Brain pericyte (primary cell): ENCODE data around the gene CPLX4.

Experiments used
- DNase-seq: peaks from one replicate; pipeline ENCODE4 v3.0.0-alpha.2; 2012; ENCODE audit warnings: low read depth, low spot score

Gene CPLX4, protein sequence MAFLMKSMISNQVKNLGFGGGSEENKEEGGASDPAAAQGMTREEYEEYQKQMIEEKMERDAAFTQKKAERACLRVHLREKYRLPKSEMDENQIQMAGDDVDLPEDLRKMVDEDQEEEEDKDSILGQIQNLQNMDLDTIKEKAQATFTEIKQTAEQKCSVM

DNA sequence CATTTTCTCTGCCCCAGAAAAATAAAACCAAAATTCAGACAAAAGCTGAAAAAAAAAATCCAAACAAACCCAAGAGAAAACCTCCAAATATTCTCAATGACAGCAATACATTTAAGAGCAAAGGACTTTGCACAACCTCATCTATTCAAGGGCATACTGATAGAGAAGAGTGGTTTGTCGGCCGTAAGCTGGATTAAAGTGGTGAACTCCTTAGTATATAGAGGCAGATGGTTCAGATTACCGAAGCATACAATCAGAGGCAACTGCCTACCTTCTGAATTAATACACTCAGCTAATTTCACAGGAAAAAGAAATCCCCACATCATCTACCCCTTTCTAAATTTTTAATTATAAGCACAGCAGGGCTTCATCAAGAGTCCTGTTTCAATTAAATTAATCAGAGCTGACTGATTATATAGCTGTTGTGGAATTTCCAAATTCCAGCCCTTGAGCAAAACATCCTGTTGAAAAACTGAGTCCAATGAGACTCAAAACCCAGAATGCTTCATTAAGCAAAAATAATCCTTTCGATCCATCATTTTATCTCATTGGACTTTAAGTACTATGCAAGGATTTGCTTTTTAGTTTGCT lies at the start of gene CPLX4:
Gene CPLX4 (minus strand): TSS at position 190 of the 591 bp plus-strand sequence. CDS start 187 bp downstream, at position 3.
- DNase-seq = no peak

DNA sequence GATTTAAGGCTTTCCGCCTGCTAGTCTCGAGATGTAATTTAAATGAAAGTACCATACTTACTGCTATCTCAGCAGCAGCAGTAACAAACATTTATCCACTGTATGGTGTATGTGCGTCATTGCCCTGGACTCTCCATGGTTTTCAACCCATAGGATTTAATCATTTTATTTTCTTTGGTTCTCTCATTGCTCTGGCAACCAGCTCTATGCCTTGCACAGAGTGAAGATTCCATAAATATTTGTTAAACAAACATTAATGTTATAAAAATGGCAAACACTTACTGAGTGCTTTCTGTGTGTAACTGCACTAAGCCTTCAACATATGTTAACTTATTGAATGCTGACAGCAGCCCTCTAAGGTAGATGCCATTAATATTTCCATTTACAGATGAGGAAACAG lies 41.9 kb upstream of the CPLX4 start:
- no peak for DNase-seq

DNA sequence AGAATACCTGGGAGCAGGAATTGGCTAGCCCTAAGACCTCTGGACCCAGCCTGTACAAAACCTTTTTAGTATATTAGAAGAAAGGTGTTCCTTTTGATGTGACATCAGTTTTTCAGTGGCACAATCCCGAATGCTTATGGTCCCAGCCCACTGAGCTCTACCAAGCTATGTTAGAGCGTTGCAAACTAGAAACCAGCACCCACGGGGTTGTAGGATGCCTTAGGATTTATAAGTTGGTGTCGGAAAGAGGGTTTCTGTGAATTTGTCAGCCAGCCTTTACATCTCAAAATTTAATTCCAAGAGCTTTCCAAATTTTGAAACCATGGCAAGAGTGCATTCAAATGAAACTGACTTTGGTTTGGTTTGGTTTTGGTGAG lies 41.1 kb upstream of the CPLX4 start:
- no peak for DNase-seq

DNA sequence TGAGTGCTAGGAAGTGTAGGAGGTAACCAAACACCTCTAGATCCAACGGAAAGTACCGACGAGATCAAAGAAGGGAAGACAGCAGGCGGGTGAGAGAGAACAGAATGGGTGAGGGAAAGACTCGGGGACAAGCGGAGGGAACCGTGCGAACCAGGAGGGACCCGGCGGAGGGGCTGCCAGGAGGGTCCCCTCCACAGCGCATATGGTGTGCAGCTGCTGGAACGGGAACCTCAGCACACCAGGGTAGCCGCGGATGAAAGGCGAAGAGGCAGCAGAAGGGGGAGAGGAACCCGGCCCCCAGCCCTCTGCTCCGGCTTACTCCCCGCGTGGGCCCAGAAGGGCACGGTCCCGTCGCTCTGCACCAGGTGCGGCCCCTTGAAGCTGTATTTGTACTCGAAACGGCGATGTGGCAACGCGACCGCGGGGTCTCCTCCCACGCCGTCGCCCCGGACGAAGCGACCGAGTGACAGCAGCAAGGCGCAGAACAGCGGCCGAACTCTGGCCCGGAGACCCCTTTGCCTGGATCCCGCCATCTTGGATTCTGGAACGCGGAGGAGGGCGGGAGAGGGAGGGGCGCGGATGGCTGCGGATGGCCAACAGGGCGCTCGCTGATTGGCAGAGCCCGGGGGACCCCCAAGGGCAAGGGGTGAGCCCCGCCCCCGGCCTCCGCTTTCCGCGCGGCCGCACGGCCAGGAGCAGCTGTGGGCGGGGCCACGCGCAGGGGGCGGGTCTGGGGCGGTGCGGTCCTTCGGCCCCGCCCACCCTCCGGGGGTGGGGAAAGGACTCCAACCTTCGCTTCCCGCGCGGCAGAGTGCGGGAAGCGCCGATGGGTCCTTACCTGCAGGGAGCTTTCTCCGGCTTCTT lies 40.5 kb upstream of the CPLX4 start, which contains the start of gene LMAN1:
Gene LMAN1 (minus strand): TSS at position 554 of the 864 bp plus-strand sequence. CDS start 21 bp downstream, at position 533.
- peak; percentile 78 for DNase-seq

DNA sequence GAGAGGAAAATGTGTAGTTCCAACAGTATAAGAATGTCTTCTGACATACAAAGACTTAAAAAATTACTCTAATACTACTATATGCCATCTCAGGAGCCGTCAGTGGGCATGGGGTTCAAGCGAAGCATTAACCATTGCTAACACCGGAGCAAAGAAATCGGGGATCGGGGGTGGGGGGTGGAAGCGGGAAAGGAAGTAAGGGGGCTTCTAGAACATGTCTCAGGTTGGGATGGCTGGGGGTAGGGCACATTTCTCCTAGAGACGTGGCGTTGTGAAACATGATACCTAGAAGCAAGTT lies 39.9 kb upstream of the CPLX4 start:
- DNase-seq = no peak

DNA sequence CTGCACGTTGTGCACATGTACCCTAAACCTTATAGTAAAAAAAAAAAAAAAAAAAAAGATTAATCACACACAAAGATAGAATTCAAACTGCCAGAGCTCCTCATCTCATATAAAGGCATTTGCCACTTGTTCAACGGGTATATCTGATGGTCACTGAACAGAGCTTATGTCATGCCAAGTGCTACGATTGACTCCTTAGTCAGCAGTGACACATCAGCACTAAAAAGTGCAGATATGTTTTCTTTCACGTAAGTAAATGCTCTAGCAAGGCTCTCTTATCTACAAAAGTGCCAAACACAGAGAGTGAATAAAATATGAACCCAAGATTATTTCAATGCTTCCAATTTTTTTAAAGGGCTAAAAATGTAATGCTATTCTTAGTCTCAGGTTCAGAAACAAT lies 39.5 kb upstream of the CPLX4 start:
- DNase-seq = no peak

DNA sequence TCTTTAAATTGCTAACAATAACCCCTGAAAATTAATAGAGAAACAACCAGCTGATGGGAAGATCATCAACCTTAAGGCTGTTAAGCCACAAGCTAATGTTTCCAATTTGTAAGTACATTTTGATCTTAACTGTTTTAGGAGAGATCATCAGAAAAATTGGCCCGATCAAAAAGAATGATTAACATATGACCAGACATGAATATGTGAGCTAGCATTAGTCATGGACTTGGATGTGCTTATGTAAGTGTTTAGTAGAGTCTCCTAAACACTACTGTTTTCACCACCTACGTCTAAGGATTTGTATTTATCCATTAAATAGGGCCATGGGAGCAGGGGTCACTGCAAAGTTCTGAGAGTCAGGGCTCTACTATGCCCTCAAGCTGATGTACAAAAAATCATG lies 36.3 kb upstream of the CPLX4 start:
- DNase-seq = no peak

DNA sequence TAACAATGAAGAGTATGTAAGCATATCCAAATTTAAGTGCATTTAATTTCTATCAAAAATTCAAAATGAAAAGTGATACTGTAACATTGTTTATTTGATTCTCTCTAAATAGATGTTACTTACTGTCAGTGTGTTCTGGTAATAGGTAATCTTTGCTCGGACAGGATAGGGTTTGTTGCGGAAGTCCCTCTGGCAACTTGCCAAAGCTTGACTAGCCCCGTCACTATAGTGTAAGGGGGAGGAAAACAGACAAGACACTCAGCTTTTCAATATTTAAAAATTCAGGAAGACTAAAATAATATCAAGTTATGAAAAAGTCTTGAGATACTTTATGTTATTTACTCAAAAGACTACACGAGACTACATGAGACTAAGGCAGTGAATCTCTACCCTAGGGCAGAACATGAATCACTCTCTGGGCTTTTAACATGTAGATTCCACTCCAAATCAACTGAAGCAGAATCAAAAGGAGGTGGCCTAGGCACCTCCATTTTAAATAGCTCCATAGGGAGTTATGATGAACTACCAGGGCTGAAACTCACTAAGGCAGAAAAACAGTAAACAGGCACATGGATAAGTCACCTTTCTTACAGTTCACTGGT lies 34.7 kb upstream of the CPLX4 start:
- DNase-seq = no peak

DNA sequence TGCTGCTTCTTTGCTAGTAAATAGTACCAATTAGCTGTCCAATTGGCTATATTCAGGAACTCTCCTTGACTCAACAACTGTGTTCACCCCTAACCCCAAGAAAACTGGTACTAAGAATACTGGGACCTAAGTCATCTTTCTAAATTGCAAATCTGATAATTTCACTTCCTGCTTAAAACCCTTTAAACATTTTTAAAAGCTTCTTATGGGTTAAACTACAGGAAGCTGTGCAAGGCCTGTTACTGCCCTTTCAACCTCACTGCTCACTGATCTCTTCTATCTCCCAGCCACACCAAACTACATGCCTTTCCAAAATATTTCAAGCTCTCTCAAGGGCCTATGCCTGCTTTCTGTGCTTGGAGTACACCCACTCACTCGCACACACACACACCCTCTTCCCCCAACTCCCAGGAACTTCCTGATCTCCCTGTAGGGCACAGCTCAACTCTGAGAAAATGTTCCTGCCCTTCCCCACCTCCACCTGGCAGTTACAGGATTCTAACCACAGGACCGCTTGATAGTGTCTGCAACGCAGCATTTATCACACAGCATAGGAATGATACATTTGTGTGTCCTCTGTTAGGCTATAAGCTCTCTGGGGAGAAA lies 33.9 kb upstream of the CPLX4 start:
- no peak for DNase-seq

DNA sequence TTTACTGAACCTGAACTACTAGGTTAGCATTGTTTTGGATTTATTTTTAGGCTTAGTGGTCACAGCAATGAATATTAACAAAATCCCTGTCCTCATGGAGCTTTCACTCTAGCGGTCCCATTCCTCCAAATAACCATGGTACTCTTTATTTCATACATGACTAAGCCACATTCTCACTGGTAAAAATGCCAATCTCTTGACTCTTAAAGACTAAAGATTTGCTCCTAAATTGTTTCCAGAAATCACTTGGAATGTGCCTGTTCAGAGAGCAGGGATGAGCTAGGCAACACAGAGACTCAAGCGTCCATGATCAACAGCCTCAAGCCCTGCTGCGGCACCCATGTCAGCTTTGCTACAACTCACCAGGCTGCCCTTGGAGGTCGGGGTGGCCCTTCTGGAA lies 27.1 kb upstream of the CPLX4 start:
- DNase-seq = no peak

DNA sequence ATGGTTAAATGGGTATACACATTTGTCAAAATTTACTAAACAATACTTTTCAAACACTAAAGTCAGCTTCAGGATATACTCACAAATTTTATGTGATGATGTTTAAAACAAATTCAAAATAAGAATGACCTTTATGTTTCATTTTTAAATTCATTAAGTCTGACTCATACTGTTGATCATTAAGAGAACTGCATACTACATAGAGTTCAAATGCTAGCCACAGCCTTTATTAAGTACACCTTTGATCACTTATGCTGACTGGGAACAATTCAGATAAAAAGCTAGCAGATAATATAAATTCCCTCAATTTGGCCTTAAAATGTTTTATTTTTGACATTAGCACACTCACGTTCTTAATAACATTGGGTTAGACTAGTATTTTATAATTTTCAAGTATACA lies 26.5 kb upstream of the CPLX4 start:
- DNase-seq = no peak

DNA sequence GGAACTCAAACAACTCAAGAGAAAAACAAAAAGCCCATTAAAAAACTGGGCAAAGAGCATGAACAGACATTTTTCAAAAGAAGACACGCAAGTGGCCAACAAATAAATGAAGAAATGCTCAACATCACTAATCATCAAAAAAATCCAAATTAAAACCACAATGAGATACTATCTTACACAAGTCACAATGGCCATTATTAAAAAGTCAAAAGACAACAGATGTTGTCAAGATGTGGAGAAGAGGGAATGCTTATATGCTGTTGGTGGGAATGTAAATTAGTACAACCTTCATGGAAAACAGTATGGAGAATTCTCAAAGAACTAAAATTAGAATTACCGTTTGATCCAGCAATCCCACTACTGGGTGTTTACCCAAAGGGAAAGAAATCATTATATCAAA lies 25.5 kb upstream of the CPLX4 start:
- no peak for DNase-seq

DNA sequence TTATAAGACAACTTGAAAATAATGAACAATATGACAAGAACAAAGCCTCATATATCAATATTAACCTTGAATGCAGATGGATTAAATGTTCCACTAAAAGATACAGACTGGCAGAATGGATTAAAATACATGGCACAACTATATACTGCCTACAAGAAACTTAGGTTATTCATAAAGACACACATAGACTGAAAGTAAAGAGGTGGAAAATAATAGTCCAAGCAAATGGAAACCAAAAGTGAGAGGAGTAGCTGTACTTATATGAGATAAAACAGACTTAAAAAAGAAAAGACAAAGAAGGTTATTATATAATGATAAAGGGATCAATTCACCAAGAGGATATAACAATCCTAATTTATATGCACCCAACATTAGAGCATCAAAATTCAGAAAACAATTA lies 22.4 kb upstream of the CPLX4 start:
- DNase-seq = no peak

DNA sequence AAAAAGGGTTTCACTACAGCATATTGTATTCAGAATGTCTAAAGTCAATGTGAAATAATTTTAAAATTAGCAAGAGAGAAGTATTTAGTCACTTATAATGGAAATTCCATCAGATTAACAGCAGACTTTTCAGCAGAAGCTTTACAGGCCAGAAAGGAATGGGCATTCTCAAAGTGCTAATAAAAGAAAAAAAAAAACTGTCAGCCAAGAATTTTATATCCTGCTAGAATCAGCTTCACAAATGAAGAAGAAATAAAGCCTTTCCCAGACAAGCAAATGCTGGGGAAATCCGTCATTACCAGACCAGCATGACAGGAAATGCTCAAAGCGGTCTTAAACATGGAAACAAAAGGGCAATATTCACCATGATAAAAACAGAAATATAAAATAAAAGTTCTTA lies 21.9 kb upstream of the CPLX4 start:
- no peak for DNase-seq

DNA sequence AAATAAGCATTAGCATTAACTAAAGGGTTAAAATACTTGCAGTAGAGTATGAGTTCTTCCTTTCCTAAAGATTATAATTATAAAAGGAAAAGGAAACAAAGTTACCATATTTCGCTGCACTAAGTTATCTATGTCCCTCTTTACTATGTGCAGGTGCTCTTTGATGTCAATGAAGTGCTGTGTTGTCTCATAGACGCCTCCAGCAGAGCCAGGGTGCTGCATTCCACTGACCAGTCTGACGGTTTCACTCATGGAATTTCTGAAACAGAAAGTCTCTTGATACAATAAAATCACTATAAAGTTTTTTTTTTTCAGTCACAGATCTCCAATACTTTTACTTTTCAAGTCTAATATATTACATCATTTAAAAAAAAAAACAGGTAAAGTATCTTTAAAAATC lies 14.5 kb upstream of the CPLX4 start:
- DNase-seq = no peak

DNA sequence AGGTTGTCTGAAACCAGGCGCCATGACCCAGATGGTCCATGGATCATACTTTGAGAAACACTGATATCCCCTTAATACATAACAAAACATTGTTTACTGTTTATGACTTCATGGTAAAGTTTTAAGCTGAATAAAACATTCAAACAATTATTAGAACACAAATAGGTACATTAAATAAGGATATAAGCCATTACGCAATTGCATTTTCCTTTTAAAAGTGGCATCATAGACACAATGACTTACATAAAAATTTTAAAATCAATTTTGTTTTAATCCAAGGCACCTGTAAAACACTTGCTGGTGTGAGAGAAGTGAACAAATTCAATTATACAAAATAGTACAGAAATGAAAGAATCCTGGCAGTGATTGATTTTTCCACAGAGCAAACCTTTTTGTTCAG lies 10.2 kb upstream of the CPLX4 start:
- no peak for DNase-seq

DNA sequence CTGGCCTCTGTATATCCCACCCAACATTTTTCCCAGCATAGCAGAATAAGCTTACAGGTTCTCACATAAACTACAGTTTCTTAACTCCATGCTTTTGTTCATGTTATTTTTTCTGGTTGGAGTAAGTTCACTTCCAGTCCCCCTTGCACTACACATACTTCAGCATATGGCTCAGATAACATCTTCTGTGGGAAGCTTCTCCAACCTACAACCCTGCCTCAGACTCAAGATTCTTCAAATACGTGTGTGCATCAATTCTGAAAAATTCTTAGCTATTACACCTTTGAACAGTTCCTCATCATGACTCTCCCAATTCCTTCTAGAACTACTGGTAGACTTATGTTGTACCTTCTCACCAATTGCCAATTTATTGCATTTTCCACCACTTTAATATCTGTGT lies 7.5 kb upstream of the CPLX4 start:
- no peak for DNase-seq

DNA sequence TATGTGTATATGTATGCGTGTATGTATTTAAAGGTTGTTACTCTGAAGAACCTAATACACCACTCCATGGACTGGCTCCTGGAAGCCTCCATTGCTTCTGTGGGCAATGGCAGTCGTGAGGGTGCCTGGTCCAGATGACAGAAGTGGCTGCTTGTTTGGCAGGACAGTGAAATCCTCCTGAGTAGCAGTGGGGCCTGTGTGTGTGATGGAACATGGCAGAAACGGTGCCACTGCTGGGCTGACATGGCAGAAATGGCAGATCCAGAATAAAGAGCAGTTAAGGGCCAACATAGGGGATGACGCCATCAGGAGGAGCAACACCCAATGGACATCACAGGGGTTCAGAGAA lies 6.1 kb upstream of the CPLX4 start:
- no peak for DNase-seq

DNA sequence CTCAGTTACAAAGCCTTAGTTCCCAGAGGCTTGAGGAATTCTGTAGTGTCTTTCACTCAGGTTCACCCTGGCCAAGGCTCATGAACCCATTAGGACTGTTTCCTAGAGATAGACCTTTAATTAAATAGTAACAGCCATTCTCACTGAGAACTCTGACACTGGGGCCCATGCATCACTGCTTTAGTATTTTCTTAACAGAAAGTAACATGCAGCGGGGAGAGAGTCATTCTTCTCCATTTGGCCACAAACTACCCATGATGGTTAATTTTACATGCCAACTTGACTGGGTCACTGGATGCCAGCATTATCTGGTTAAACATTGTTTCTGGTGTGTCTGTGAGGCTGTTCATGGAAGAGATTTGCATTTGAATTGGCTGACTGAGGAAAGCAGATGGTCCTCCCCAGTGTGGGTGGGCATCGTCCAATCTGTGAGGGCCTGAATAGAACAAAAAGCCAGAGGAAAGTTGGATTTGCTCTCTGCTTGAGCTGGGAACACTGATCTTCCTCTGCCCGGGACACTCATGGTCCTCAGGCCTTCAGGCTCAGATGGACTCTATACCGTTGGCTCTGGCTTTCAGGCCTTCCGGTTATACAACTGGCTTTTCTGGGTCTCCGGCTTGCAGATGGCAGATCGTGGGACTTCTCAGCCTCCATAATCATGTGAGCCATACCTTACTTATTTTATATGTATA lies 5.6 kb upstream of the CPLX4 start:
- no peak for DNase-seq

DNA sequence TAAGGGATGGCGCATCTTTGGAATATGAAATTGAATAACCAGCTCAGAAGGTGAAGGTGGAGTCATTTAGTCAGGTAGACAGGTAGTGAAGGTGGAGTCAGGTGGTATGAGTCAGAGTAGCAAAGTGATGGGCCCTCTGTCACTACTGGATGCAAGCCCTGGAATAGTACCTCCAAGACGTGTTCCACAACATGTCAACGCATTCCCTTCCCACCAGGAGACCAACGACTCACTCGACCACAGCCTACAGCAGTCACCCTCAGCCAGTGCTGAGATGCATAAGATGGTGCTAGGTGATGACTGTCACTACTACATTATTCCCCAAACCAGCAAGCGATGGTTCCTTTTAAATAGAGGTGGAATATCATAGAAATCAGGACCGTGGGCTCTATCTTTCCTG lies 6.8 kb downstream of the CPLX4 start:
- no peak for DNase-seq

DNA sequence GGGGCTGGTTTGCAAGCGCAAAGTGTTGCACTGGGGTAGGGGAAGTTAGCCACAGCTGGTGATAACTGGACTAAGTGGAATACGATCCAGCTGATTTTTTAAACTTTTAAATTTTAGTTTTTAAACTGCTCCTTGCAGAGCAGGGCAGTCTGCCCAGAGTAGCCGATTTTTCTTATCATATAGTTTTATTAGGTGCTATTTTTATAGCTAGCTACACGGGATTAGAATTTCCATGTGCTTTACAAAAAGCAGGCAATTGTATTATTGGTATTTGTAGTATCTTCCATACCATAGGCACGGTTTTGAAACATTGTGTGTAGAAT lies 9.6 kb downstream of the CPLX4 start:
- DNase-seq = no peak
